Heart right ventricle (tissue), 16 donors: ENCODE results near the gene GNPTG. TPM values are rescaled to one million over a fixed set of nuclear protein-coding genes. Genes with fewer than 3 reads are reported as not detected.
A peak's percentile ranks its signal among the peaks of the same experiment; 100 is the strongest.

Source experiments
- ATAC-seq, 8 donors: fragments of 200-7000 bp; cut with Tn5 transposase; one replicate each; pipeline ENCODE4 v1.9.1; 2020; ENCODE audit warnings: mild to moderate bottlenecking in 8 of 8, moderate library complexity in 8 of 8, moderate number of reproducible peaks in 1 of 8
- DNase-seq, 2 donors: peaks; one replicate each; pipeline ENCODE4 v3.0.0-alpha.2; 2020
- H3K27ac ChIP-seq, 10 donors: fragments of 200-600 bp; sonication (generic) in 2 of 10; one replicate each; pipeline versions ENCODE4 v1.5.0 to v1.8.0; 2020 to 2022; ENCODE audit warnings: mild to moderate bottlenecking in 3 of 10
- H3K27me3 ChIP-seq, 7 donors: fragments of 200-600 bp; one replicate each; pipeline ENCODE4 v1.8.0; 2021 to 2022; ENCODE audit warnings: mild to moderate bottlenecking in 2 of 7
- H3K36me3 ChIP-seq, 9 donors: fragments of 200-600 bp; sonication (generic) in 1 of 9; one replicate each; pipeline versions ENCODE4 v1.5.0 to v1.8.0; 2020 to 2022; ENCODE audit warnings: mild to moderate bottlenecking in 2 of 9
- H3K4me1 ChIP-seq, 9 donors: fragments of 200-600 bp; sonication (generic) in 1 of 9; one replicate each; pipeline versions ENCODE4 v1.5.0 to v1.8.0; 2020 to 2022; ENCODE audit warnings: mild to moderate bottlenecking in 4 of 9
- H3K4me3 ChIP-seq, 10 donors: fragments of 200-600 bp; sonication (generic) in 2 of 10; one replicate each; pipeline versions ENCODE4 v1.5.0 to v1.8.0; 2020 to 2022; ENCODE audit warnings: mild to moderate bottlenecking in 7 of 10, moderate library complexity in 2 of 10
- H3K9me3 ChIP-seq, 11 donors: fragments of 200-600 bp in 10 of 11; sonication (generic) in 2 of 11; one replicate each; pipeline versions ENCODE4 v1.5.0 to v1.8.0; 2013 to 2022; ENCODE audit warnings: mild to moderate bottlenecking in 2 of 11, control low read depth in 1 of 11, moderate library complexity in 1 of 11
- WGBS, 2 donors: extraction: QIAGEN DNeasy Blood & Tissue Kit; methylation state at CpG; one replicate each; pipeline ENCODE4 v1.1.7; 2013; ENCODE audit warnings: inconsistent platforms in 1 of 2; 5-methylcytosine and 5-hydroxymethylcytosine counted together
- intact Hi-C, 10 donors: fragments of 100-400 bp; cut with DNase I; formaldehyde crosslinking; loops; one replicate each; pipeline versions ENCODE4 v1.11.1 to v1.14.2; 2022
- polyA plus RNA-seq, 2 donors: library from polyadenylated mRNA; stranded (reverse); fragments of 200-250 nt; gene quantifications; one replicate each; pipeline ENCODE4 v1.2.3, GENCODE V29; 2013
- total RNA-seq, 10 donors: library from RNA; stranded (reverse); fragmentation: NEBNext Ultra II Directional in 3 of 10; extraction: Animal tissue kit (Norgen Biotek cat#: 25700) in 3 of 10; gene quantifications; one replicate each; pipeline versions ENCODE4 v1.2.1 to v1.2.4, GENCODE V29; 2021 to 2023
- TF ChIP-seq, protein P1 (sequence below), 9 donors: fragments of 200-600 bp; sonication (generic) in 2 of 9; IDR thresholded peaks; one replicate each; pipeline versions ENCODE4 v1.5.0 to v1.8.0; 2021 to 2022; ENCODE audit warnings: antibody characterized with exemption in 9 of 9, mild to moderate bottlenecking in 5 of 9, moderate library complexity in 1 of 9
- donor health status: Arrhythmogenic right ventricular cardiomyopathy.
- donor health status: ischemic (EF 13 %, LVEDD 7.1; RV severe dilation, severe dysfunction).
- donor health status: healthy with polysubstance abuse.
- donor health status: DM: no; HTN: yes; CAD: no.
- donor health status: DM: no; HTN: no; CAD: no.
- donor health status: ischemic (EF 25% LVEDD 6.9; RV normal size, moderate dysfunction).
- donor health status: ischemic (EF 25% LVEDD 5.7; RV mildly dilated, moderate dysfunction).
- donor health status: healthy.
- donor health status: DM: yes; HTN: yes; CAD: no.
- donor health status: Ischemic cardiomyopathy.
- donor health status: ischemic (EF 35%, LVEDD 5.7; RV mildly dilated, moderate dysfunction).
- donor health status: nonischemic (EF 11% LVEDD 7.7; RV severe dilation, severe dysfunction).
- donor health status: DM: yes; HTN: yes; CAD: no.
- donor health status: PGD.
- donor health status: ischemic (EF 29% LVEDD 5.4; RV normal size, mild dysfunction).
- donor health status: nonischemic (EF 23%, LVEDD 6.1; RV moderate dilation, normal function).

Gene GNPTG
- total and polyA plus RNA-seq, 12 donors = 24.8 to 56.3 (median 31.8) TPM

DNA sequence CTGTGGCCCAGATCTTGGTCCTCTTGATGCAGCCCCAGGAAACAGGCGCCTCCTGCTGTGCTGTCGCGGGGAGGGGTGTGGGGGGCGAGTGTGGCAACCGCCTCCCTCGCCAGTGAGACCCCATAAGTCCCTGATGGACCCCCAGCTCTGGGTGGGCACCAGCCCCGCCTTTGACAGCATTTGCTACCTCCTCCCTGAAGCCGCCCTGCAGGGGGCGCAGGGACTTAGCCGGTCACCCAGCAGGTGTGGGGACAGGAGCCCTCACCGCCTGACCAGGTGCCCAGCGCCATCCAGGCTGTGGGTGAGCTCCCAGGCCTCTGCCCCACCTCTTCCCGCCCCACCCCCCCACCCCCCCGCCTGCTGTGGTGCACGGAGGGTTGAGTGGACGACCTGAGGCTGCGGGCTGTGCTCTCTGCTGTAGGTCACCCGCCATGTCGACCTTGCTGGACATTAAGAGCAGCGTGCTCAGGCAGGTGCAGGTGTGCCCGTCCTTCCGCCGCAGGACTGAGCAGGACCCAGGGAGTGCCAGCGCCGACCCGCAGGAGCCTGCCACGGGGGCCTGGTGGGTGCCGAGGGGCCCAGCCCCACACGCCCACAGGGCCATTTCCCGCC lies 13.5 kb upstream of the GNPTG start:
- no peak for ATAC-seq
- Histone ChIP-seq H3K27ac (no peak overlapping the region), H3K9me3 (no peaks in the 10 kb centered on the region), H3K4me1 (peaks cover 5 to 21% (median 16%) of the 10 kb centered on the region in 9 donors), H3K4me3 (no peak overlapping the region), H3K36me3 (no peaks in the 10 kb centered on the region), H3K27me3 (peaks cover 14 to 34% (median 19%) of the 10 kb centered on the region in 7 donors)
- TF ChIP-seq, protein P1, sequence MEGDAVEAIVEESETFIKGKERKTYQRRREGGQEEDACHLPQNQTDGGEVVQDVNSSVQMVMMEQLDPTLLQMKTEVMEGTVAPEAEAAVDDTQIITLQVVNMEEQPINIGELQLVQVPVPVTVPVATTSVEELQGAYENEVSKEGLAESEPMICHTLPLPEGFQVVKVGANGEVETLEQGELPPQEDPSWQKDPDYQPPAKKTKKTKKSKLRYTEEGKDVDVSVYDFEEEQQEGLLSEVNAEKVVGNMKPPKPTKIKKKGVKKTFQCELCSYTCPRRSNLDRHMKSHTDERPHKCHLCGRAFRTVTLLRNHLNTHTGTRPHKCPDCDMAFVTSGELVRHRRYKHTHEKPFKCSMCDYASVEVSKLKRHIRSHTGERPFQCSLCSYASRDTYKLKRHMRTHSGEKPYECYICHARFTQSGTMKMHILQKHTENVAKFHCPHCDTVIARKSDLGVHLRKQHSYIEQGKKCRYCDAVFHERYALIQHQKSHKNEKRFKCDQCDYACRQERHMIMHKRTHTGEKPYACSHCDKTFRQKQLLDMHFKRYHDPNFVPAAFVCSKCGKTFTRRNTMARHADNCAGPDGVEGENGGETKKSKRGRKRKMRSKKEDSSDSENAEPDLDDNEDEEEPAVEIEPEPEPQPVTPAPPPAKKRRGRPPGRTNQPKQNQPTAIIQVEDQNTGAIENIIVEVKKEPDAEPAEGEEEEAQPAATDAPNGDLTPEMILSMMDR (IDR thresholded peaks at IDR 0.05) = peak in 7 of 9 donors; percentile 14 to 39 (median 24)
- intact Hi-C loops = no loop called here
- whole genome bisulfite sequencing, 2 donors = 60 to 66% methylated on average over 27 to 30 of the region's 30 CpGs
- DNase-seq = no peak

DNA sequence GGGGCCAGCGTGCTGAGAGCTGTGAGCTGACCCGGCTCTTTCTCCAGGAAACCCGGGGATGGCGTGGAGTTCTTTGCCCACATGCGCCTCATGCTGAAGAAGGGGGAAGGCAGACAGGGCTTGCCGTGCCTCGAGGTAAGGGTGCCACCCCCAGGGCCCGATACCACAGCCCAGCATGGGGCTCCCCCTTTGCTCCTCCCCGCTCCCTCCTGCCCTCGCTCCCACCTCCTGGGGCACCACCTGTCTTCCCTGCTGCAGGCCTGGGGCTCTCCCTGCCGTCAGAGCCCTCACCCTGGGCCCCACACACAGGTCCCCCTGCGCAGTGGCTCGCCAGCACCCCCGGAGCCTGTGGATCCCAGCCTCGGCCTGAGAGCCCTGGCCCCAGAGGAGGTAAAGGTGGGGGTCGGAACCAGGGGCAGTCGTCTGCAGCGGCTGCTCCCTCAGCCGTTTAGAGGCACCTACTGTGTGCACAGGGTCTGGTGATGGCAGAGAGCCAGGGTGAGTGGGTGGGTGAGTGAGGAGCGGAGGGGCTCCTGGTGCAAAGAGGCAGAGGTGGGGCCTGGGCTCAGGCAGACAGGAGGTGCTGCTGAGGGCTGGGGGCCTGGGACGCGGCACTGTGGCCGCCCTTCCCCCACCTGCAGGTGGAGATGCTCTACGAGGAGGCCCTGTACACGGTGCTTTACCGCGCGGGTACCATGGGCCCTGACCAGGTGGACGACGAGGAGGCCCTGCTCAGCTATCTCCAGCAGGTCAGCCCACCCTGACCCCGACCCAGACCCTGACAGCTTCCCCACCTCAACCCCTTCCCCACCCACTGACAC lies 12.7 kb upstream of the GNPTG start:
- DNase-seq = no peak
- WGBS, 2 donors = 72 to 77% methylated on average over 30 to 31 of the region's 31 CpGs
- Histone ChIP-seq H3K9me3 (no peaks in the 10 kb centered on the region), H3K27me3 (peaks cover 6 to 25% (median 12%) of the 10 kb centered on the region in 7 donors), H3K4me3 (no peak overlapping the region), H3K4me1 (peaks cover 4 to 20% (median 14%) of the 10 kb centered on the region in 9 donors), H3K36me3 (no peaks in the 10 kb centered on the region), H3K27ac (no peak overlapping the region)
- intact Hi-C loops = no loop called here
- TF ChIP-seq, protein P1 (IDR thresholded peaks at IDR 0.05) = no peak
- no peak for ATAC-seq

DNA sequence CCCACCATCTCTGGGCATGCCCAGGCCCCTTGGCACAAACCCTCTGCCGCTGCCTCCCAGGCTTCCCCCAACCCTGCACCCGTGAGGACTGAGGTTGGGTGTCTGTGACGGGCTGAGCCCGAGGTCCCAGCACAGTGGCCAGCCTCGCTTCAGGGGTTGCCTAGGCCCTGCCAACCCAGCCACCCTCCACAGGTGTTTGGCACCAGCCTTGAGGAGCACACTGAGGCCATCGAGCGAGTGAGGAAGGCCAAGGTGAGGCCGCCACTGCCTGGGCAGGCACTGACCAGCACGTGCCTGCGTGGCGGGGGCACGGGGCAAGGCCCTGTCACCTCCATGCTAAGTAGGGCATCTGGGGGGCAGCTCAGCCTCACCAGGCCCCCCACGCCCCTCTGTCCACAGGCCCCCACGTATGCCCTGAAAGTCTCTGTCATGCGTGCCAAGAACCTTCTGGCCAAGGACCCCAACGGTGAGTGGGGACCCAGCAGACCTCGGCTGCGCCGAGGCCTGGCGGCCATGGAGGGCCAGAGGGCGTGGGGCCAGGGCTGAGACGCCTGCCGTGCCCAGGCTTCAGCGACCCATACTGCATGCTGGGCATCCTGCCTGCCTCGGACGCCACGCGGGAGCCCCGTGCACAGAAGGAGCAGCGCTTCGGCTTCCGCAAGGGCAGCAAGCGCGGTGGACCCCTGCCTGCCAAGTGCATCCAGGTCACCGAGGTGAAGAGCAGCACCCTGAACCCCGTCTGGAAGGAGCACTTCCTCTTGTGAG lies 10.8 kb upstream of the GNPTG start:
- no peak for ATAC-seq
- Histone ChIP-seq H3K27me3 (peaks cover 0 to 7% (median 0%) of the 10 kb centered on the region in 7 donors), H3K36me3 (no peaks in the 10 kb centered on the region), H3K4me1 (peaks cover 0 to 16% (median 7%) of the 10 kb centered on the region in 9 donors), H3K27ac (no peak overlapping the region), H3K9me3 (no peaks in the 10 kb centered on the region), H3K4me3 (no peak overlapping the region)
- peak in 1 of 2 donors; percentile 13 for DNase-seq
- TF ChIP-seq, protein P1 (IDR thresholded peaks at IDR 0.05) = no peak
- 88 to 89% methylated on average over 36 of the region's 36 CpGs for WGBS, 2 donors
- intact Hi-C loops = loop anchor here in 1 of 10 donors (10.0 kb wide), 1 partner anchor 64 kb away; no protein-coding TSS in a partner anchor
